IPS-15b (cell line): ENCODE data around the gene MMAB.

Source experiments
- H3K27me3 ChIP-seq: one replicate; pipeline ENCODE4 v1.6.1; 2013; ENCODE audit warnings: low read length; ENCODE audit not compliant: control insufficient read depth, insufficient read depth
- H3K36me3 ChIP-seq: one replicate; pipeline ENCODE4 v1.6.1; 2013; ENCODE audit warnings: low read length; ENCODE audit not compliant: control insufficient read depth, insufficient read depth
- H3K4me1 ChIP-seq: one replicate; pipeline ENCODE4 v1.6.1; 2013; ENCODE audit warnings: mild to moderate bottlenecking, low read length; ENCODE audit not compliant: control insufficient read depth, insufficient read depth
- H3K4me3 ChIP-seq: one replicate; pipeline ENCODE4 v1.5.1; 2013; ENCODE audit warnings: low read depth, low read length
- H3K9ac ChIP-seq: one replicate; pipeline ENCODE4 v1.6.1; 2013; ENCODE audit warnings: low read depth, mild to moderate bottlenecking, low read length
- H3K9me3 ChIP-seq: one replicate; pipeline ENCODE4 v1.6.1; 2013; ENCODE audit warnings: mild to moderate bottlenecking, low read length; ENCODE audit not compliant: control insufficient read depth, insufficient read depth

Gene MMAB

GRCh38 chr12:109600995-109601394 lies 27.7 kb upstream of the MMAB start:
- H3K4me1 ChIP-seq: peaks cover 5% of the 10 kb centered on the region

DNA sequence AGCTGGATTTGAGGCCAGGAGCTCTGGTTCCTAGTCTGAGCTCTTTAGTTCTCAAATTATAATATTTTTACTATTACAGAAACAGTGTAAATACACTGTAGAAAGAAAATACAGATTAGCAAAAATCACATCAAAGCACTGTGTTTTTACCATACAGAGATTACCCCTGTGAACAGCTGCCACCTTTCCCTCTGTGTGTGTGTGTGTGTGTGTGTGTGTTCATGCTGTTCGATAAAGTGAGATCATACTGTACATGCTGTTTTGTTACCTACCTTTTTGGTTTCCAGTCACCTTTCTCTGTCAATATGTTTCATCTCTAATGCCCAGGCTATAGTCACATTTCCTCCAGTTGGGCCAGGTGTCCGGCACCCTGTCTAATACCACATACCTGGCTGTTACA lies 27.2 kb upstream of the MMAB start:
- H3K4me1 ChIP-seq: peaks cover 5% of the 10 kb centered on the region
- no peaks in the 10 kb centered on the region for H3K36me3 ChIP-seq
- H3K4me3 ChIP-seq: no peak overlapping the region
- no peak overlapping the region for H3K9ac ChIP-seq
- H3K9me3 ChIP-seq: no peaks in the 10 kb centered on the region
- no peaks in the 10 kb centered on the region for H3K27me3 ChIP-seq

More at GRCh38 chr12:109600995-109601394, 27.7 kb upstream of the MMAB start:
- no peak overlapping the region for H3K4me3 ChIP-seq
- H3K9me3 ChIP-seq: no peaks in the 10 kb centered on the region
- H3K27me3 ChIP-seq: no peaks in the 10 kb centered on the region
- no peak overlapping the region for H3K9ac ChIP-seq
- no peaks in the 10 kb centered on the region for H3K36me3 ChIP-seq

- no peak overlapping the region for H3K9ac ChIP-seq
- peaks cover 5% of the 10 kb centered on the region for H3K4me1 ChIP-seq
Observed at GRCh38 chr12:109599087-109599486, 25.8 kb upstream of the MMAB start.

GRCh38 chr12:109598428-109598854 lies 25.1 kb upstream of the MMAB start:
- Histone ChIP-seq H3K9me3 (no peaks in the 10 kb centered on the region), H3K27me3 (no peaks in the 10 kb centered on the region), H3K36me3 (no peaks in the 10 kb centered on the region), H3K4me1 (peaks cover 5% of the 10 kb centered on the region), H3K4me3 (no peak overlapping the region), H3K9ac (no peak overlapping the region)

More at GRCh38 chr12:109599087-109599486, 25.8 kb upstream of the MMAB start:
- no peaks in the 10 kb centered on the region for H3K36me3 ChIP-seq
- no peaks in the 10 kb centered on the region for H3K27me3 ChIP-seq
- H3K9me3 ChIP-seq: no peaks in the 10 kb centered on the region
- H3K4me3 ChIP-seq: no peak overlapping the region

GRCh38 chr12:109597795-109598427 lies 24.6 kb upstream of the MMAB start:
- Histone ChIP-seq H3K36me3 (no peaks in the 10 kb centered on the region), H3K27me3 (no peaks in the 10 kb centered on the region), H3K4me3 (no peak overlapping the region), H3K9me3 (no peaks in the 10 kb centered on the region), H3K4me1 (peaks cover 5% of the 10 kb centered on the region), H3K9ac (no peak overlapping the region)

GRCh38 chr12:109597414-109597794 lies 24.1 kb upstream of the MMAB start:
- Histone ChIP-seq H3K36me3 (no peaks in the 10 kb centered on the region), H3K4me3 (no peak overlapping the region), H3K27me3 (no peaks in the 10 kb centered on the region), H3K4me1 (peaks cover 5% of the 10 kb centered on the region), H3K9me3 (no peaks in the 10 kb centered on the region), H3K9ac (no peak overlapping the region)

- H3K27me3 ChIP-seq: no peaks in the 10 kb centered on the region
- H3K4me3 ChIP-seq: no peak overlapping the region
- no peak overlapping the region for H3K9ac ChIP-seq
- peaks cover 5% of the 10 kb centered on the region for H3K4me1 ChIP-seq
- H3K9me3 ChIP-seq: no peaks in the 10 kb centered on the region
- no peaks in the 10 kb centered on the region for H3K36me3 ChIP-seq
Observed at GRCh38 chr12:109596418-109597244, 23.3 kb upstream of the MMAB start.

DNA sequence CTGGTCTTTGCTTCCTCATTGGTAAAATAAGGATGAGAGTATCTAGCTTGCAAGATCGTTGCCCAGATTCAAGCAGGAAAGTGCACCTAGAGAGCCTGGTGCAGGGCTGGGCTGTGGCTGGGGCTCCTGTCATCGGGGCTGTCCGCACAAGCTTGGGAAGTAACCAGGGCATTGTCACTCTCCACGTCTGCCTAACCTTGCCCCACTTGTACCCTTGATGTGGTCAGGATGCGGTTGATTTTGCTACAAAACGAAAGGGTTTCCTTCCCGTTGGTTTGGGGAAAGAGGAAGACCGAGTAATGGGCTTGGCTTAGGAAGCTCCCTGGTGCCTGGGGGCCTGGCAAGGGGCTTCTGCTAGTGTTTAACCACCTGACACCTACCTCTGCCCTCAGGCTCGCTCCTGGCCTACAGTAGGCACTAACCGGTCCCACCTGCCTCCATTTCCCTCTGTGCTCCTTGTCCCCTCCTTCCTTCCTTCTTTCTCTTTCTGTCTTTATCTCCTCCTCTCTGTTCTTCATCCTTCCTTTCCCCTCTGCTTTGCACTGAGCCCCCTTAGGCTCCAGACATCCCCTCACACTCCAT lies 22.1 kb upstream of the MMAB start:
- Histone ChIP-seq H3K4me3 (no peak overlapping the region), H3K27me3 (no peaks in the 10 kb centered on the region), H3K4me1 (peaks cover 5% of the 10 kb centered on the region), H3K36me3 (peaks cover 5% of the 10 kb centered on the region), H3K9me3 (no peaks in the 10 kb centered on the region), H3K9ac (no peak overlapping the region)

GRCh38 chr12:109594556-109595317 lies 21.4 kb upstream of the MMAB start:
- H3K9ac ChIP-seq: no peak overlapping the region
- H3K4me1 ChIP-seq: peaks cover 5% of the 10 kb centered on the region
- H3K4me3 ChIP-seq: no peak overlapping the region
- no peaks in the 10 kb centered on the region for H3K27me3 ChIP-seq
- no peaks in the 10 kb centered on the region for H3K9me3 ChIP-seq
- H3K36me3 ChIP-seq: peaks cover 5% of the 10 kb centered on the region

GRCh38 chr12:109592905-109593272 lies 19.6 kb upstream of the MMAB start:
- H3K27me3 ChIP-seq: no peaks in the 10 kb centered on the region
- peaks cover 13% of the 10 kb centered on the region for H3K36me3 ChIP-seq
- H3K4me3 ChIP-seq: no peak overlapping the region
- no peaks in the 10 kb centered on the region for H3K9me3 ChIP-seq
- peaks cover 2% of the 10 kb centered on the region for H3K4me1 ChIP-seq
- H3K9ac ChIP-seq: no peak overlapping the region

DNA sequence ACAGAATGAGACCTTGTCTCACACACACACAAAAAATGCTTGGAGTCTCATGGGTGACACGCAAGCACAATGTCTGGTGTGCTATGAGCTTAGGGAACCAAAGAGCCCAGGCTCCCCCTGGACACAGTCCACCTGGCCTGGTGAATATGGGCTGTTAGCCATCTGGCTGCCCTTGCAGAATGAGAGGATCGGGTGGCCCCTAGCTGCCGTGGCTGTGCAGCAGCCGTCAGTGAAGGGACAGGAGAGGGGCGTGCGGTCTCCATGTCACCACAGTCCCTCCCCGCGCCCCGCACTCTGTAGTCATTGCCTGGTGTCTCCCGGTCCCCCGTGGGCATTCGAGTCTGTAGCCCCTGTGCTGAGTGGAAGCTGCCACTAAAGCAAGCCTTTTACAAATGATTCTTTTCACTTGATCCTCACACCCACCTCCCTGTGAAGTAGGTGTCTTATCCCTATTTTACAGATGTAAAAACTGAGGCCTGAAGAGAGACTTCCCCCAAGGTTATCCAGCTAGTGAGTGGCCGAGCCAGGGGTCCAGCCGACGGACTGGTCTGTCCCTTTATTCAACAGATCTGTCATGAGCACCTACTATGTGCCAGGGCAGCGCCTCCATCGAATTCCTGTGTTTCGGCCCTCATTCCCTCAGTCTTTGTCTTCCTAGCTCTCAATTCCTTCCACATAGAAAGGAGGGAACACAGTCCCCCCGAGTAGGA lies 19.0 kb upstream of the MMAB start:
- no peaks in the 10 kb centered on the region for H3K9me3 ChIP-seq
- no peaks in the 10 kb centered on the region for H3K27me3 ChIP-seq
- H3K4me1 ChIP-seq: peaks cover 2% of the 10 kb centered on the region
- H3K9ac ChIP-seq: no peak overlapping the region
- H3K36me3 ChIP-seq: peaks cover 13% of the 10 kb centered on the region
- H3K4me3 ChIP-seq: no peak overlapping the region
